GM12801 (cell line): ENCODE results near the gene DENND4A.

ENCODE experiments used
- CTCF ChIP-seq: IDR thresholded peaks from one replicate; pipeline ENCODE4 v1.5.1; 2011; ENCODE audit warnings: control low read depth; ENCODE audit not compliant: insufficient read length; ENCODE audit errors: extremely low read depth

Gene DENND4A

GRCh38 chr15:65731926-65732325, 60.2 kb downstream of the DENND4A start:
- TF ChIP-seq CTCF: no peak

DNA sequence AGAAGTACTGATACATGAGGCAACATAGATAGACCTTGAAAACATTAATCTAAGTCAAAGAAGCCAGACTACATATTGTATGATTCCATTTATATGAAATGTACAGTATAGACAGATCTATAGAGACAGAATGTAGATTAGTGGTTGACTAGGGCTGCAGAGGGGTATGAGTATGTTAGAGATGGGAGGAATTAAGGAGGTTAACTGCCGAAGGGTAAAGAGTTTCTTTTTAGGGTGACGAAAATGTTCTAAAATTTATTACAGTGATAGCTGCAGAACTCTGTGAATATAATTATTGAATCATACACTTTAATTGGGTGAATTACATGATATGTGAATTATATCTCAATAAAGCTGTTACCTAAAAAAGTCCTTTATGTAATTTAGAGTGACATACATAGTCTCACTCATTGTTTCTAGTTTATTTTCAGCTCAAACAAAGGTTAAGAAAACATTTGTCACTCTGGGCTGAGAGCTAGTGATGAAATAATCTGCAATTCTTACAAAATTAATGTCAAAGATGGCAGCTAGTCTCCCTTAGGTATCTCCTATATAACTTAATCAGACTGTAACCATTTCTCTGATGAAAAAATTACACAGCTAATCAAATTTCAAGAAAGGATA, 61.4 kb downstream of the DENND4A start:
- TF ChIP-seq CTCF: no peak

DNA sequence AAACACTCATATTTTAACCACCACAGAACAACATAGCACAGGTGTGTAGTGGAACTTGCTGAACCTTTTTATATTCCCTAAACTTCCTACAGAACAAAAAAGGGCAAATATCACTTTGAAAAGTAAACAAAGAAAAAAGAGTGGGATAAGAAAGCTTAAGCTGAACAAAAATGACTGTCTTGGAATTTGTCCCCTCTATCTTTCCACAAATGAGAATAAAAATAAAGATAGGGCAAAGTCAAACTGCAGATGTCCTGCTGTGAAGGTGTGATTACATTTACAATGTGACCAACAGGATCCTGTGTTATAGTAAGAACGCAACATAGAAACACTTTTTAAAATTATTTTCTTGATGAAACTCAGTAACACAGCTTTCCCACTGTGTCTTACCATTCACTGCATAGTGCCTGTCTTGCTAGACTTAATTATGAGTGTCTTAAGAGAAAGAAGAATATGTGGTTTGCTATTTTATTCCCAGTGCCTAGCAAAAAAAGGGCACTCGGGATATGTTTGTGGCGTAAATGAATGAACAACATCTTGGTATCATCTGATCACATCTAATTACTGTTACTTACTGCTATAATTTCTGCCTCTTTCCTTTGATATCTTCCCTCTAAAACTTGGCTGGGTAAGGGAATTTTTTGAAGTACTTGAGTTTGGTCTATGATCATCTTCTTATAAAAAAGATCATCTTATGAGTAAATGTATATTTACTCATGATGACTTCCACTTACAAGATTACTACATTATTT, 67.5 kb downstream of the DENND4A start:
- no peak for TF ChIP-seq CTCF

- no peak for TF ChIP-seq CTCF
Measured at GRCh38 chr15:65723876-65724275, 68.2 kb downstream of the DENND4A start.

GRCh38 chr15:65722191-65722590, 69.9 kb downstream of the DENND4A start:
- TF ChIP-seq CTCF: no peak

GRCh38 chr15:65712415-65712814, 79.7 kb downstream of the DENND4A start:
- no peak for TF ChIP-seq CTCF

GRCh38 chr15:65695081-65695480, 97.0 kb downstream of the DENND4A start:
- no peak for TF ChIP-seq CTCF
